Common myeloid progenitor, CD34-positive (primary cell): Measurements from ENCODE around the gene GNPAT. TPM values are rescaled to one million over a fixed set of nuclear protein-coding genes. Genes with fewer than 3 reads are reported as not detected.

ENCODE experiments used
- CTCF ChIA-PET: fragments of 350-600 bp; sonication (Branson Sonifier 250); formaldehyde crosslinking; loops from one replicate; lab custom pipeline; 2021; ENCODE audit warnings: antibody characterized with exemption; lab: Charles Lee
- POLR2A ChIA-PET: fragments of 350-600 bp; sonication (Branson Sonifier 250); formaldehyde crosslinking; loops from one replicate; lab custom pipeline; 2021; ENCODE audit warnings: antibody characterized with exemption; lab: Charles Lee
- DNase-seq, 3 donors: peaks; one replicate each; pipeline versions ENCODE4 v3.0.0 to v3.0.0-alpha.2; 2013
- H3K27ac ChIP-seq, 2 experiments: 1 replicate in 1 of 2; 2 replicates in 1 of 2; pipeline ENCODE4 v1.7.0; 2013; ENCODE audit warnings: inconsistent platforms in 2 of 2, low read length in 2 of 2, mild to moderate bottlenecking in 2 of 2, low read depth in 1 of 2, moderate library complexity in 1 of 2; ENCODE audit not compliant: severe bottlenecking in 2 of 2, insufficient read depth in 1 of 2, poor library complexity in 1 of 2
- H3K27me3 ChIP-seq, 5 experiments: replicated peaks in 2 of 5; 1 replicate in 3 of 5; 2 replicates in 2 of 5; pipeline versions ENCODE4 v1.6.1 to v1.7.0; 2013; ENCODE audit warnings: low read length in 4 of 5, mild to moderate bottlenecking in 2 of 5, moderate library complexity in 2 of 5, inconsistent platforms in 1 of 5; ENCODE audit not compliant: insufficient read depth in 5 of 5, control insufficient read depth in 4 of 5
- H3K36me3 ChIP-seq, 4 experiments: 1 replicate in 2 of 4; 2 replicates in 2 of 4; pipeline versions ENCODE4 v1.6.1 to v1.7.0; 2013; ENCODE audit warnings: low read length in 3 of 4, control low read depth in 1 of 4, mild to moderate bottlenecking in 1 of 4; ENCODE audit not compliant: control insufficient read depth in 4 of 4, insufficient read depth in 4 of 4
- H3K4me1 ChIP-seq, 4 experiments: 1 replicate in 3 of 4; 2 replicates in 1 of 4; pipeline versions ENCODE4 v1.6.1 to v1.7.1; 2013; ENCODE audit warnings: low read length in 3 of 4, mild to moderate bottlenecking in 3 of 4, control low read depth in 1 of 4, inconsistent platforms in 1 of 4, moderate library complexity in 1 of 4; ENCODE audit not compliant: control insufficient read depth in 4 of 4, insufficient read depth in 4 of 4; ENCODE audit errors: control extremely low read depth in 1 of 4
- H3K4me3 ChIP-seq, 7 experiments: 1 replicate in 4 of 7; 2 replicates in 3 of 7; pipeline versions ENCODE4 v1.5.1 to v1.7.0; 2013; ENCODE audit warnings: mild to moderate bottlenecking in 7 of 7, low read length in 6 of 7, moderate library complexity in 6 of 7, inconsistent platforms in 2 of 7, low read depth in 2 of 7, control low read depth in 1 of 7; ENCODE audit not compliant: insufficient read depth in 4 of 7, control insufficient read depth in 1 of 7; ENCODE audit errors: extremely low read depth in 1 of 7
- H3K9me3 ChIP-seq, 5 experiments: 1 replicate in 4 of 5; 2 replicates in 1 of 5; pipeline versions ENCODE4 v1.6.1 to v1.7.1; 2013; ENCODE audit warnings: low read length in 4 of 5, mild to moderate bottlenecking in 2 of 5, inconsistent platforms in 1 of 5, low read depth in 1 of 5, moderate library complexity in 1 of 5; ENCODE audit not compliant: control insufficient read depth in 4 of 5, insufficient read depth in 2 of 5; ENCODE audit errors: control extremely low read depth in 1 of 5
- WGBS: methylation state at CpG from one replicate; pipeline ENCODE4 v1.1.5; 2013; ENCODE audit not compliant: insufficient coverage; 5-methylcytosine and 5-hydroxymethylcytosine counted together
- polyA plus RNA-seq: library from polyadenylated mRNA; unstranded; fragments of 120-200 nt; gene quantifications from one replicate; pipeline ENCODE4 v1.2.1, GENCODE V29; 2013

The GNPAT gene
- polyA plus RNA-seq, result 53.5 TPM

DNA sequence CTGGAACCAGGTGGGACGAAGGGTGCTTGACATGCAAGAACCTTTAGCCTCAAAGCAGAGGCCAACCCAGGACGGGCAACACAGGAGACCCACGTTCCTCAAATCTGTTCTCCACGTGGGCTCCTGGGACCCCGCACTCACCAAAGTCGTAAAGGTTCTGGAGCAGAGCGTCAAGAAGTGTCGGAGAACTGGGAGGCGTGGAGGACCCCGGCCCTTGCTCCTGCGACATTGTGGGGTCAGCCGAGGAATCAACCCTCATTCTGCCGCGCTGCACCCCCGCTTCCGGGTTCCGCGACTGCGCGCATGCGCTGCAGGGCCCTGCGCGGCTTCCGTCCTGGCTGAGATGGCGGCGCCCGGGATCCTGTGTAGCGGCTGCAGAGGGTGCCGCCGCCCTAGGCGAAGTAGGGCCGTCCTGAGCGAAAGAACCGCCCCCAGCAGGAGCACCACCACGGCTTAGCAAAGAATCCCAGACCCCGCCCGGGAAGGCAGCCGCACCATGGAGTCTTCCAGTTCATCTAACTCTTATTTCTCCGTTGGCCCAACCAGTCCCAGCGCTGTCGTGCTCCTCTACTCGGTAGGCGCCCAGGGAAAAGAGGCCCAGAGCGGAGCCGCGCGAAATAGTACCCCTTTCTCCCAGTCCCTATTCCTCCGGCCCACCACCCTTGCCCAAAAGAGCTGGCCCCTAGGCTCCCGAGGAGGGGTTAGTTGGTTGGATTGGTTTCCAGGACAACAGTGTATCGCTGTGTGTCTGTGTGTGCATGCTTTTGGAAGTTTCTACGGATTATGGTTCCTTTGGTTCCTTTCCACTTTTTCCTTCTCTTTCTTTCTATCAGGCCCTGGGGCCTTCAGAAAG, at the start of gene GNPAT:
Gene GNPAT (plus strand): TSS at position 330 of the 853 bp plus-strand sequence. CDS start 167 bp downstream, at position 497.
- WGBS, result 0% methylated on average over 40 of the region's 51 CpGs
- peak; percentile 85 to 88 (median 88) for DNase-seq
- CTCF ChIA-PET, result interaction anchor here (0.8 to 1.3 kb wide), 4 partner anchors 14 to 468 kb away, joined by 3 to 5 read pairs (median 4); no protein-coding TSS in a partner anchor
- POLR2A ChIA-PET, result interaction anchor here (0.6 kb wide), 2 partner anchors 30 to 96 kb away, joined by 3 to 6 read pairs; no protein-coding TSS in a partner anchor
- Histone ChIP-seq H3K4me1 (peaks cover 14 to 31% (median 22%) of the 10 kb centered on the region in 4 experiments), H3K27me3 (no peaks in the 10 kb centered on the region), H3K36me3 (peaks cover 6 to 29% (median 15%) of the 10 kb centered on the region in 4 experiments), H3K9me3 (no peaks in the 10 kb centered on the region), H3K4me3 (peak within 1 kb of the TSS; percentile 59 to 99 (median 91)), H3K27ac (peak within 1 kb of the TSS; percentile 85 to 88)

- H3K4me1 ChIP-seq, result no peaks in the 10 kb centered on the region
- ChIA-PET POLR2A (no interaction called here), CTCF (interaction anchor here (0.9 kb wide), 1 partner anchor 26 kb away, joined by 3 read pairs; no protein-coding TSS in a partner anchor)
- no peak overlapping the region for H3K27ac ChIP-seq
- 82% methylated on average over 11 of the region's 12 CpGs for WGBS
- H3K27me3 ChIP-seq, result peaks cover 0 to 49% (median 12%) of the 10 kb centered on the region in 5 experiments
- peaks cover 0 to 9% (median 6%) of the 10 kb centered on the region in 5 experiments for H3K9me3 ChIP-seq
- no peaks in the 10 kb centered on the region for H3K36me3 ChIP-seq
- DNase-seq, result no peak
- H3K4me3 ChIP-seq, result no peak overlapping the region
These were observed 48.3 kb upstream of the GNPAT start for GRCh38 chr1:231192620-231193163.

DNA sequence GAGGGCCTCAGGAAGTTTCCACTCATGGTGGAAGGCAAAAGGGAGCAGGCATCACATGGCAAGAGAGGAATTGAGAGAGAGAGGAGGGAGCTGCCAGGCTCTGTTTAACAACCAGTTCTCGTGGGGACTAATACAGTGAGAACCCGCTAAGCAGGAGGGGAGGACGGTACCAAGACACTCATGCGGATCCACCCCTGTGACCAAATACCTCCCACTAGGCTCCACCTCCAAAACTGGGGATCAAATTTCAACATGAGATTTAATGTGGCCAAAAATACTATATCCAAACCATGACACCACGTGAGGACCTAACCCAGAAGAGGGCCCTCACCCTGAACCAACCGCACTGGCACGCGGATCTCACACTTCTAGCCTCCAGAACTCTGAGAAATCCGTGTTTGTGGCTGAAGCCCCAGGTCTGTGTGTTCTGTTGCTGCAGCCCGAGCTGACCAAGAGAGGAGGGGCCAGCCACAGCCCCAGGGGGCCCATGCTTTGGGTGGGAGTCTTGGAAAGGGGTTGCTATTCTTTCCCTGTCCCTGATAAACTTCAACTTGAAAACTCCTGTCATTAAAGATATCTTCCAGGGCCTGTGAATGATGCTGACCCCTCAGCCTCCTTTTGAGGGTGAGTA, 47.2 kb upstream of the GNPAT start:
- no peaks in the 10 kb centered on the region for H3K36me3 ChIP-seq
- H3K27me3 ChIP-seq, result peaks cover 0 to 38% (median 9%) of the 10 kb centered on the region in 5 experiments
- no peaks in the 10 kb centered on the region for H3K4me1 ChIP-seq
- H3K4me3 ChIP-seq, result no peak overlapping the region
- DNase-seq, result no peak
- H3K9me3 ChIP-seq, result peaks cover 0 to 9% (median 6%) of the 10 kb centered on the region in 5 experiments
- ChIA-PET CTCF (interaction anchor here (0.8 kb wide), 1 partner anchor 269 kb away, joined by 4 read pairs; no protein-coding TSS in a partner anchor), POLR2A (no interaction called here)
- 85% methylated on average over 8 of the region's 10 CpGs for WGBS
- H3K27ac ChIP-seq, result no peak overlapping the region

DNA sequence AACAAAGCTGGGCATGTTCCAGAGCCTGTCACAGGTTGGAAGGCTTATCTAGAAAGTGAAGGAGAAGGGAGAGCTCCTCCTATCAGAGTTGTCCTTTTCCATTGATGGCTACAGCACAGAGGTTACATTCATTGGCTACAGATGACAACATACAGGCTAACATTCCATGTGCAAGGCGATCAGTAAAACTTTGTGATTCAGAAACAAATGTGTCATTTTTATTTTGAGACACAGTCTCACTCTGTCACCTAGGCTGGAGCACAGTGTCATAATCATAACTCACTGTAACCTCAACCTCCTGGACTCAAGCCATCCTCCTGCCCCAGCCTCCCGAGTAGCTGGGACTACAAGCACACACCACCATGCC, 46.6 kb upstream of the GNPAT start:
- H3K4me1 ChIP-seq, result no peaks in the 10 kb centered on the region
- DNase-seq, result no peak
- 100% methylated on average over 1 of the region's 2 CpGs for WGBS
- H3K9me3 ChIP-seq, result peaks cover 0 to 7% (median 6%) of the 10 kb centered on the region in 5 experiments
- ChIA-PET CTCF (no interaction called here), POLR2A (no interaction called here)
- H3K27ac ChIP-seq, result no peak overlapping the region
- peaks cover 0 to 31% (median 9%) of the 10 kb centered on the region in 5 experiments for H3K27me3 ChIP-seq
- H3K36me3 ChIP-seq, result no peaks in the 10 kb centered on the region
- H3K4me3 ChIP-seq, result no peak overlapping the region

- CTCF ChIA-PET, result no interaction called here
- Histone ChIP-seq H3K4me1 (no peaks in the 10 kb centered on the region), H3K27me3 (peaks cover 0 to 30% (median 11%) of the 10 kb centered on the region in 5 experiments), H3K27ac (no peak overlapping the region), H3K36me3 (no peaks in the 10 kb centered on the region), H3K4me3 (no peak overlapping the region), H3K9me3 (peaks cover 0 to 2% (median 2%) of the 10 kb centered on the region in 5 experiments)
- 88% methylated on average over 8 of the region's 8 CpGs for WGBS
- POLR2A ChIA-PET, result no interaction called here
- DNase-seq, result no peak
These were observed 46.0 kb upstream of the GNPAT start for GRCh38 chr1:231194843-231195516.

DNA sequence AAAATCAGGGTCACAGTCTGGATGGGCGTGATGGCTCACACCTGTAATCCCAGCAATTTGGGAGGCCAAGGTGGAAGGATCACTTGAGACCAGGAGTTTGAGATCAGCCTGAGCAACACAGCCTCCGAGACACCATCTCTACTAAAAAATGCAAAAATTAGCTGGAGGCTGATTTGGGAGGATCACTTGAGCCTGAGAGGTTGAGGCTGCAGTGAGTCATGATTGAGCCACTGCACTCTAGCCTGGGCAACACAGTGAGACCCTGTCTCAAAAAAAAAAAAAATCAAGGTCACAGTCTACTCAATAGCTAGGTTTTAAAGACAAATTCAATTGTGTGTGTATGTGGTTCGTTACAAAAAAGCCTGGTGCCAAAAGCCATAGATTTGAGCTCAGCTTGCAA, 44.7 kb upstream of the GNPAT start:
- ChIA-PET POLR2A (no interaction called here), CTCF (no interaction called here)
- Histone ChIP-seq H3K36me3 (no peaks in the 10 kb centered on the region), H3K4me3 (no peak overlapping the region), H3K27ac (no peak overlapping the region), H3K4me1 (peaks cover 0 to 2% (median 0%) of the 10 kb centered on the region in 4 experiments), H3K27me3 (peaks cover 0 to 30% (median 7%) of the 10 kb centered on the region in 5 experiments), H3K9me3 (no peaks in the 10 kb centered on the region)
- 60% methylated on average over 1 of the region's 3 CpGs for WGBS
- DNase-seq, result no peak
